Measurements from ENCODE around the gene LRRC59. TPM values are rescaled to one million over a fixed set of nuclear protein-coding genes. Genes with fewer than 3 reads are reported as not detected.
"Not testable (repeated sequence)": the region's sequence is repeated elsewhere in the genome, so short reads cannot be mapped to it uniquely, and the experiment has no call there.

The LRRC59 gene
- total and polyA plus RNA-seq, 4 donors = 33.1 to 77.6 (median 45.4) TPM

- Histone ChIP-seq H3K36me3 (ENCODE audit: control insufficient read depth in 1 of 2, insufficient read depth in 2 of 2, low read length in 1 of 2) (no peaks in the 10 kb centered on the region), H3K4me3 (ENCODE audit: low read length in 2 of 2) (no peak overlapping the region), H3K9me3 (ENCODE audit: control insufficient read depth, low read length) (no peaks in the 10 kb centered on the region), H3K27me3 (ENCODE audit: control insufficient read depth in 1 of 2, insufficient read depth in 2 of 2, low read length in 1 of 2) (no peaks in the 10 kb centered on the region), H3K4me1 (ENCODE audit: control insufficient read depth in 1 of 2, insufficient read depth in 2 of 2, low read length in 2 of 2) (no peaks in the 10 kb centered on the region), H3K27ac (ENCODE audit: low read depth in 1 of 2, low read length in 2 of 2) (no peak overlapping the region)
- DNase-seq (no peak), ATAC-seq (ENCODE audit: low FRiP score) (no peak)
- intact Hi-C loops (cut with DNase I) = no loop called here
- WGBS, 2 donors = 97 to 98% methylated on average over 4 of the region's 4 CpGs
These were observed 40.1 kb upstream of the LRRC59 start for GRCh38 chr17:50437409-50437808.

- ATAC-seq (ENCODE audit: low FRiP score) = no peak
- DNase-seq = no peak
- H3K4me1 ChIP-seq (ENCODE audit: control insufficient read depth in 1 of 2, insufficient read depth in 2 of 2, low read length in 2 of 2) = no peaks in the 10 kb centered on the region
- no peak overlapping the region for H3K4me3 ChIP-seq (ENCODE audit: low read length in 2 of 2)
- intact Hi-C loops (cut with DNase I) = no loop called here
- no peaks in the 10 kb centered on the region for H3K36me3 ChIP-seq (ENCODE audit: control insufficient read depth in 1 of 2, insufficient read depth in 2 of 2, low read length in 1 of 2)
- 76 to 83% methylated on average over 4 of the region's 4 CpGs for WGBS, 2 donors
- no peak overlapping the region for H3K27ac ChIP-seq (ENCODE audit: low read depth in 1 of 2, low read length in 2 of 2)
- no peaks in the 10 kb centered on the region for H3K9me3 ChIP-seq (ENCODE audit: control insufficient read depth, low read length)
- no peaks in the 10 kb centered on the region for H3K27me3 ChIP-seq (ENCODE audit: control insufficient read depth in 1 of 2, insufficient read depth in 2 of 2, low read length in 1 of 2)
These were observed 34.9 kb upstream of the LRRC59 start for GRCh38 chr17:50432125-50432762.

- 82 to 83% methylated on average over 4 of the region's 4 CpGs for WGBS, 2 donors
- peaks cover 0 to 2% of the 10 kb centered on the region in 2 donors for H3K4me1 ChIP-seq (ENCODE audit: control insufficient read depth in 1 of 2, insufficient read depth in 2 of 2, low read length in 2 of 2)
These were observed 33.7 kb upstream of the LRRC59 start for GRCh38 chr17:50430821-50431618.

GRCh38 chr17:50429793-50430192, 32.5 kb upstream of the LRRC59 start:
- 91 to 98% methylated on average over 4 of the region's 4 CpGs for WGBS, 2 donors
- H3K36me3 ChIP-seq (ENCODE audit: control insufficient read depth in 1 of 2, insufficient read depth in 2 of 2, low read length in 1 of 2) = no peaks in the 10 kb centered on the region
- intact Hi-C loops (cut with DNase I) = no loop called here
- H3K9me3 ChIP-seq (ENCODE audit: control insufficient read depth, low read length) = no peaks in the 10 kb centered on the region
- ATAC-seq (ENCODE audit: low FRiP score) (no peak), DNase-seq (no peak)
- no peaks in the 10 kb centered on the region for H3K27me3 ChIP-seq (ENCODE audit: control insufficient read depth in 1 of 2, insufficient read depth in 2 of 2, low read length in 1 of 2)
- no peak overlapping the region for H3K4me3 ChIP-seq (ENCODE audit: low read length in 2 of 2)
- peaks cover 0 to 2% of the 10 kb centered on the region in 2 donors for H3K4me1 ChIP-seq (ENCODE audit: control insufficient read depth in 1 of 2, insufficient read depth in 2 of 2, low read length in 2 of 2)
- no peak overlapping the region for H3K27ac ChIP-seq (ENCODE audit: low read depth in 1 of 2, low read length in 2 of 2)

More at GRCh38 chr17:50430821-50431618, 33.7 kb upstream of the LRRC59 start:
- Histone ChIP-seq H3K27ac (ENCODE audit: low read depth in 1 of 2, low read length in 2 of 2) (no peak overlapping the region), H3K27me3 (ENCODE audit: control insufficient read depth in 1 of 2, insufficient read depth in 2 of 2, low read length in 1 of 2) (no peaks in the 10 kb centered on the region), H3K36me3 (ENCODE audit: control insufficient read depth in 1 of 2, insufficient read depth in 2 of 2, low read length in 1 of 2) (no peaks in the 10 kb centered on the region), H3K4me3 (ENCODE audit: low read length in 2 of 2) (no peak overlapping the region), H3K9me3 (ENCODE audit: control insufficient read depth, low read length) (no peaks in the 10 kb centered on the region)
- DNase-seq (no peak), ATAC-seq (ENCODE audit: low FRiP score) (no peak)
- intact Hi-C loops (cut with DNase I) = no loop called here

- peaks cover 0 to 2% of the 10 kb centered on the region in 2 donors for H3K4me1 ChIP-seq (ENCODE audit: control insufficient read depth in 1 of 2, insufficient read depth in 2 of 2, low read length in 2 of 2)
- DNase-seq (no peak), ATAC-seq (ENCODE audit: low FRiP score) (no peak)
- no peak overlapping the region for H3K4me3 ChIP-seq (ENCODE audit: low read length in 2 of 2)
- no peaks in the 10 kb centered on the region for H3K9me3 ChIP-seq (ENCODE audit: control insufficient read depth, low read length)
- 89 to 91% methylated on average over 7 of the region's 7 CpGs for WGBS, 2 donors
- intact Hi-C loops (cut with DNase I) = no loop called here
- H3K27me3 ChIP-seq (ENCODE audit: control insufficient read depth in 1 of 2, insufficient read depth in 2 of 2, low read length in 1 of 2) = no peaks in the 10 kb centered on the region
- no peaks in the 10 kb centered on the region for H3K36me3 ChIP-seq (ENCODE audit: control insufficient read depth in 1 of 2, insufficient read depth in 2 of 2, low read length in 1 of 2)
- no peak overlapping the region for H3K27ac ChIP-seq (ENCODE audit: low read depth in 1 of 2, low read length in 2 of 2)
These were observed 31.6 kb upstream of the LRRC59 start for GRCh38 chr17:50428831-50429424.

GRCh38 chr17:50428126-50428525, 30.8 kb upstream of the LRRC59 start:
- H3K27me3 ChIP-seq (ENCODE audit: control insufficient read depth in 1 of 2, insufficient read depth in 2 of 2, low read length in 1 of 2); H3K9me3 ChIP-seq (ENCODE audit: control insufficient read depth, low read length); H3K36me3 ChIP-seq (ENCODE audit: control insufficient read depth in 1 of 2, insufficient read depth in 2 of 2, low read length in 1 of 2); H3K4me1 ChIP-seq (ENCODE audit: control insufficient read depth in 1 of 2, insufficient read depth in 2 of 2, low read length in 2 of 2); intact Hi-C loops (cut with DNase I); H3K4me3 ChIP-seq (ENCODE audit: low read length in 2 of 2); H3K27ac ChIP-seq (ENCODE audit: low read depth in 1 of 2, low read length in 2 of 2); ATAC-seq (ENCODE audit: low FRiP score); DNase-seq: not testable (repeated sequence)
- 82% methylated on average over 6 of the region's 6 CpGs for WGBS, 2 donors

- Histone ChIP-seq H3K27ac (ENCODE audit: low read depth in 1 of 2, low read length in 2 of 2) (peak overlapping the region; percentile 25 to 74), H3K9me3 (ENCODE audit: control insufficient read depth, low read length) (no peaks in the 10 kb centered on the region), H3K4me1 (ENCODE audit: control insufficient read depth in 1 of 2, insufficient read depth in 2 of 2, low read length in 2 of 2) (peaks cover 0 to 2% of the 10 kb centered on the region in 2 donors), H3K27me3 (ENCODE audit: control insufficient read depth in 1 of 2, insufficient read depth in 2 of 2, low read length in 1 of 2) (no peaks in the 10 kb centered on the region), H3K4me3 (ENCODE audit: low read length in 2 of 2) (peak overlapping the region in 1 of 2 donors; percentile 87), H3K36me3 (ENCODE audit: control insufficient read depth in 1 of 2, insufficient read depth in 2 of 2, low read length in 1 of 2) (no peaks in the 10 kb centered on the region)
- ATAC-seq (ENCODE audit: low FRiP score) (peak; percentile 51), DNase-seq (no peak)
- intact Hi-C loops (cut with DNase I) = no loop called here
- WGBS, 2 donors = 14 to 20% methylated on average over 4 of the region's 4 CpGs
These were observed 29.8 kb upstream of the LRRC59 start for GRCh38 chr17:50426814-50427787.

GRCh38 chr17:50426472-50426782, 29.1 kb upstream of the LRRC59 start:
- Histone ChIP-seq H3K4me3 (ENCODE audit: low read length in 2 of 2) (peak overlapping the region; percentile 61 to 87), H3K4me1 (ENCODE audit: control insufficient read depth in 1 of 2, insufficient read depth in 2 of 2, low read length in 2 of 2) (peaks cover 0 to 2% of the 10 kb centered on the region in 2 donors), H3K27ac (ENCODE audit: low read depth in 1 of 2, low read length in 2 of 2) (peak overlapping the region in 1 of 2 donors; percentile 74), H3K9me3 (ENCODE audit: control insufficient read depth, low read length) (no peaks in the 10 kb centered on the region), H3K27me3 (ENCODE audit: control insufficient read depth in 1 of 2, insufficient read depth in 2 of 2, low read length in 1 of 2) (no peaks in the 10 kb centered on the region), H3K36me3 (ENCODE audit: control insufficient read depth in 1 of 2, insufficient read depth in 2 of 2, low read length in 1 of 2) (no peaks in the 10 kb centered on the region)
- ATAC-seq (ENCODE audit: low FRiP score) (peak; percentile 37), DNase-seq (no peak)
- intact Hi-C loops (cut with DNase I) = no loop called here
- 0 to 2% methylated on average over 7 of the region's 7 CpGs for WGBS, 2 donors

Measured in aorta (tissue), 5 donors.